ENCODE measurements around the gene KIF9. TPM values are rescaled to one million over a fixed set of nuclear protein-coding genes. Genes with fewer than 3 reads are reported as not detected.
"Not testable (repeated sequence)": the region's sequence is repeated elsewhere in the genome, so short reads cannot be mapped to it uniquely, and the experiment has no call there.

Gene KIF9
- total RNA-seq, 4 donors from 2014 or later: 3.7 to 9.4 (median 4.9) TPM; not detected in 1

DNA sequence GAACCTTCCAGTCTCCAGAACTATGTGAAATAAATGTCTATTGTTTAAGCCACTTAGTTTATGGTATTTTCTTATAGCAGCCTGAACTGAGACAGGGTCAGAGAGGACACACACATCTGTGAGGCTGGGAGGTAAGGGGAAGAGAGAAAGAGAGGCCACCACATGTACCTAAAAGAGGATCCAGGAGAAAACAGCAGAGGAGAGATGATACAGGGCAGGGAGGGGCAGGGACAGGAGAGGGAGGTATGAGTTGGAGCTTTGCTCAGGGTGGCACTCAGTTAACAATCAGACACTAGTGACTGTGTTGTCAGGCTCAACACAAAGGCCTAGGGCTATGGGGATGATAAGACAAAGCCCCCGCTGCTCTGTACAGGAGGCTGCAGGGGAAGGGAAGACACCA lies 17.6 kb downstream of the KIF9 start:
- H3K36me3 ChIP-seq: no peaks in the 10 kb centered on the region

DNA sequence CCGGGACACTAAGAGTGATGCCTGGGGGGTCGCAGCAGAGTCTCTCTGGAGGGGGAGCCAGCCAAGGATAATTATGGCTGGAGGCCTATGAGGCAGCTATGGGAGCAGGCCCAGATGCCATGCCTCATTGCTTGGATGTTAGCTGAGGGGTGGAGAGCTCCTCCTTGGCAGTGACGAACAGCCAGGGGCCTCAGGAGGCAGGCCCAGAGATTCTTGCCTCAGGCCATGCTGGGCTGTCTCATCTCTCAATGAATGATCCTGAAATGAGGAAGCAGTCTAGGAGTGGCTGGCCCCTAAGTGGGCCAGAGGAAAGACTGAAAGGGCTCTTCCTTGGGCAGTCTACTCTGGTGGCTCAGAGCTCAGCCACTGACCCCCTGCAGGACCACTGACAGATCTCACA lies 21.3 kb downstream of the KIF9 start:
- no peak overlapping the region for H3K27ac ChIP-seq
- intact Hi-C loops (cut with DNase I; ENCODE audit: low total_unique reads): no loop called here
- no peak for TF ChIP-seq EP300 (IDR thresholded peaks at IDR 0.05; ENCODE audit: low read depth)
- TF ChIP-seq POLR2AphosphoS5 (IDR thresholded peaks at IDR 0.05): no peak
- TF ChIP-seq, protein P1, sequence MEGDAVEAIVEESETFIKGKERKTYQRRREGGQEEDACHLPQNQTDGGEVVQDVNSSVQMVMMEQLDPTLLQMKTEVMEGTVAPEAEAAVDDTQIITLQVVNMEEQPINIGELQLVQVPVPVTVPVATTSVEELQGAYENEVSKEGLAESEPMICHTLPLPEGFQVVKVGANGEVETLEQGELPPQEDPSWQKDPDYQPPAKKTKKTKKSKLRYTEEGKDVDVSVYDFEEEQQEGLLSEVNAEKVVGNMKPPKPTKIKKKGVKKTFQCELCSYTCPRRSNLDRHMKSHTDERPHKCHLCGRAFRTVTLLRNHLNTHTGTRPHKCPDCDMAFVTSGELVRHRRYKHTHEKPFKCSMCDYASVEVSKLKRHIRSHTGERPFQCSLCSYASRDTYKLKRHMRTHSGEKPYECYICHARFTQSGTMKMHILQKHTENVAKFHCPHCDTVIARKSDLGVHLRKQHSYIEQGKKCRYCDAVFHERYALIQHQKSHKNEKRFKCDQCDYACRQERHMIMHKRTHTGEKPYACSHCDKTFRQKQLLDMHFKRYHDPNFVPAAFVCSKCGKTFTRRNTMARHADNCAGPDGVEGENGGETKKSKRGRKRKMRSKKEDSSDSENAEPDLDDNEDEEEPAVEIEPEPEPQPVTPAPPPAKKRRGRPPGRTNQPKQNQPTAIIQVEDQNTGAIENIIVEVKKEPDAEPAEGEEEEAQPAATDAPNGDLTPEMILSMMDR (IDR thresholded peaks at IDR 0.05): no peak
- TF ChIP-seq POLR2A (IDR thresholded peaks at IDR 0.05): no peak
- in situ Hi-C loops (cut with MboI; ENCODE audit: low pct_ligation_motif_present in 1 of 4, low pct_unique_long_range_greater_than_20kb in 1 of 4, low sequenced_read_pairs in 3 of 4): no loop called here
- H3K4me1 ChIP-seq: no peaks in the 10 kb centered on the region
- WGBS, 2 donors (ENCODE audit: low coverage in 1 of 2): 84% methylated on average over 3 of the region's 3 CpGs; no CpG with 5 or more reads in 1 of the 2 donors
- no peaks in the 10 kb centered on the region for H3K36me3 ChIP-seq
- no peak for DNase-seq
- no peaks in the 10 kb centered on the region for H3K9me3 ChIP-seq
- no peak overlapping the region for H3K4me3 ChIP-seq
- H3K27me3 ChIP-seq: no peaks in the 10 kb centered on the region

More for the DNA sequence above, 17.6 kb downstream of the KIF9 start:
- DNase-seq: no peak
- in situ Hi-C loops (cut with MboI; ENCODE audit: low pct_ligation_motif_present in 1 of 4, low pct_unique_long_range_greater_than_20kb in 1 of 4, low sequenced_read_pairs in 3 of 4): no loop called here
- WGBS, 2 donors (ENCODE audit: low coverage in 1 of 2): 93 to 100% methylated on average over 1 of the region's 1 CpG
- Histone ChIP-seq H3K9me3 (no peaks in the 10 kb centered on the region), H3K27me3 (no peaks in the 10 kb centered on the region), H3K4me3 (no peak overlapping the region), H3K4me1 (peaks cover 0 to 5% (median 0%) of the 10 kb centered on the region in 4 donors), H3K27ac (no peak overlapping the region)
- no peak for TF ChIP-seq EP300 (IDR thresholded peaks at IDR 0.05; ENCODE audit: low read depth)
- TF ChIP-seq POLR2AphosphoS5 (IDR thresholded peaks at IDR 0.05): no peak
- no peak for TF ChIP-seq POLR2A (IDR thresholded peaks at IDR 0.05)
- TF ChIP-seq, protein P1 (IDR thresholded peaks at IDR 0.05): no peak
- intact Hi-C loops (cut with DNase I; ENCODE audit: low total_unique reads): no loop called here

DNA sequence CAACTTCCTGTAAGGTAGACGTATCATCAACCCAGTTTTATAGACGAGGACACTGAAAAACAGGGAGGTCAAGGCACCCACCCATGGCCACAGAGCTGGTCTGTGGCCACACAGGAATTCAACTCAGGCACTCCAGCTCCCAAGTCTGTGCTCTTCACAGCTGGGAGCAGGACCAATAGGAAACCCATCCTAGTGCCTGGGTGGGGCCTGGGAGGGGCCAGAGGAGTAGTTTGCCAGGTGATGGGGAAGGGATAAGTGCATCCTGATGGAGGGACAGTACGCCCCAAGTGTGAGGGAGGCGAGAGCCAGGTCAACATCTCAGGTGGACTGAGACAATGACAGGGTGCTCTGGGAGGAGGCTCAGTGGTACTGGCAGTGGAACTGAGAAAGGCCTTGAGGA lies 22.0 kb downstream of the KIF9 start:
- TF ChIP-seq POLR2AphosphoS5 (IDR thresholded peaks at IDR 0.05): no peak
- no peak for TF ChIP-seq POLR2A (IDR thresholded peaks at IDR 0.05)
- TF ChIP-seq EP300 (IDR thresholded peaks at IDR 0.05; ENCODE audit: low read depth): no peak
- TF ChIP-seq, protein P1 (IDR thresholded peaks at IDR 0.05): no peak
- intact Hi-C loops (cut with DNase I; ENCODE audit: low total_unique reads) (no loop called here), in situ Hi-C loops (cut with MboI; ENCODE audit: low pct_ligation_motif_present in 1 of 4, low pct_unique_long_range_greater_than_20kb in 1 of 4, low sequenced_read_pairs in 3 of 4) (no loop called here)
- H3K27me3 ChIP-seq: no peaks in the 10 kb centered on the region
- no peak overlapping the region for H3K27ac ChIP-seq
- no peak overlapping the region for H3K4me3 ChIP-seq
- H3K36me3 ChIP-seq: no peaks in the 10 kb centered on the region
- no peaks in the 10 kb centered on the region for H3K9me3 ChIP-seq
- H3K4me1 ChIP-seq: no peaks in the 10 kb centered on the region
- WGBS, 2 donors (ENCODE audit: low coverage in 1 of 2): 83% methylated on average over 4 of the region's 4 CpGs; no CpG with 5 or more reads in 1 of the 2 donors
- DNase-seq: no peak

DNA sequence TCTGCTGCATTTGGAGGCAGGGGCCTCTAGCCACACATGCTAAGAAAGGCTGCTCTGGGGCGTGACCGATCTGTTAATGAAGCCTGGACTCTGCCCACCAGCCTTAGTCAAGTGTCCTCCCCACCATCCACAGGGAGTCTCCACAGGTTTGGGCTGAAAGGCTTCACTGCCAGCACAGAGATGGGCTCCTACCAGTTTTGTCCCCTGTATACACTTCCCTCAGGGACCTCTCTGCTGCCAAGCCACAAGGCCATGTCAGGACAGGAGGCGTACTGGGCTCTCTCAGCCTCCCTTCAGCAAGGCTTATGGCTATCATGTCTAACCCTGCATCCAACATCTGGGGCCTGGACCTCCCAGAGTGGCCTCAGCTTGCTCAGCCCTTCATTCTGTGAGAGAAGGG lies 23.5 kb downstream of the KIF9 start:
- 93% methylated on average over 3 of the region's 3 CpGs; no CpG with 5 or more reads in 1 of the 2 donors for WGBS, 2 donors (ENCODE audit: low coverage in 1 of 2)
- in situ Hi-C loops (cut with MboI; ENCODE audit: low pct_ligation_motif_present in 1 of 4, low pct_unique_long_range_greater_than_20kb in 1 of 4, low sequenced_read_pairs in 3 of 4): no loop called here
- TF ChIP-seq EP300 (IDR thresholded peaks at IDR 0.05; ENCODE audit: low read depth) (no peak), POLR2AphosphoS5 (IDR thresholded peaks at IDR 0.05) (no peak), POLR2A (IDR thresholded peaks at IDR 0.05) (no peak)
- TF ChIP-seq, protein P1 (IDR thresholded peaks at IDR 0.05): no peak

DNA sequence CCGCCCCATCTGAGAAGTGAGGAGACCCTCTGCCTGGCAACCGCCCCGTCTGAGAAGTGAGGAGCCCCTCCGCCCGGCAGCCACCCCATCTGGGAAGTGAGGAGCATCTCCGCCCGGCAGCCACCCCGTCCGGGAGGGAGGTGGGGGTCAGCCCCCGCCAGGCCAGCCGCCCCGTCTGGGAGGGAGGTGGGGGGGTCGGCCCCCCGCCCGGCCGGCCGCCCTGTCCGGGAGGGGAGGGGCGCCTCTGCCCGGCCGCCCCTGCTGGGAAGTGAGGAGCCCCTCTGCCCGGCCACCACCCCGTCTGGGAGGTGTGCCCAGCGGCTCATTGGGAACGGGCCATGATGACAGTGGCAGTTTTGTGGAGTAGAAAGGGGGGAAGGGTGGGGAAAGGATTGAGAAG lies 26.3 kb downstream of the KIF9 start:
- H3K27me3 ChIP-seq; DNase-seq; in situ Hi-C loops (cut with MboI; ENCODE audit: low pct_ligation_motif_present in 1 of 4, low pct_unique_long_range_greater_than_20kb in 1 of 4, low sequenced_read_pairs in 3 of 4); H3K4me3 ChIP-seq; H3K36me3 ChIP-seq; H3K27ac ChIP-seq; H3K9me3 ChIP-seq; H3K4me1 ChIP-seq; intact Hi-C loops (cut with DNase I; ENCODE audit: low total_unique reads): not testable (repeated sequence)
- 87% methylated on average over 10 of the region's 25 CpGs; no CpG with 5 or more reads in 1 of the 2 donors for WGBS, 2 donors (ENCODE audit: low coverage in 1 of 2)

More for the DNA sequence above, 23.5 kb downstream of the KIF9 start:
- no peak overlapping the region for H3K4me3 ChIP-seq
- no peaks in the 10 kb centered on the region for H3K36me3 ChIP-seq
- no peak for DNase-seq
- intact Hi-C loops (cut with DNase I; ENCODE audit: low total_unique reads): no loop called here
- H3K4me1 ChIP-seq: no peaks in the 10 kb centered on the region
- H3K27ac ChIP-seq: no peak overlapping the region
- no peaks in the 10 kb centered on the region for H3K9me3 ChIP-seq
- H3K27me3 ChIP-seq: no peaks in the 10 kb centered on the region
